K562 (cell line): Measurements from ENCODE around the gene ZNF581. TPM values are rescaled to one million over a fixed set of nuclear protein-coding genes. Genes with fewer than 3 reads are reported as not detected.

Experiments used
- CREB5 ChIP-seq: fragments of 250-450 bp; sonication (Bioruptor Pico); IDR thresholded peaks from 2 replicates; pipeline ENCODE4 v1.5.0; 2020; ENCODE audit warnings: mild to moderate bottlenecking
- CTBP1 ChIP-seq: fragments of 450-650 bp; IDR thresholded peaks from 2 replicates; pipeline ENCODE4 v1.6.1; 2016; ENCODE audit warnings: borderline replicate concordance
- EGR1 ChIP-seq: fragments of 450-650 bp; conservative IDR thresholded peaks from 2 replicates; pipeline ENCODE4 v1.6.1; 2017; ENCODE audit warnings: mild to moderate bottlenecking
- EP400 ChIP-seq: fragments of 450-650 bp; IDR thresholded peaks from 2 replicates; pipeline ENCODE4 v1.6.1; 2017; ENCODE audit warnings: antibody characterized with exemption, mild to moderate bottlenecking, moderate library complexity
- FOXO4 ChIP-seq: fragments of 450-650 bp; formaldehyde crosslinking; IDR thresholded peaks from 2 replicates; pipeline ENCODE4 v1.4.0; 2020; ENCODE audit warnings: mild to moderate bottlenecking, moderate library complexity
- GMEB1 ChIP-seq: fragments of 250-450 bp; sonication (Bioruptor Pico); IDR thresholded peaks from 2 replicates; pipeline ENCODE4 v1.4.0; 2020; ENCODE audit warnings: mild to moderate bottlenecking
- HLTF ChIP-seq: fragments of 450-650 bp; IDR thresholded peaks from 2 replicates; pipeline ENCODE4 v1.6.1; 2016
- KDM1A ChIP-seq, 2 experiments: fragments of 450-650 bp; IDR thresholded peaks; 2 replicates each; pipeline ENCODE4 v1.6.1; 2016; ENCODE audit warnings: mild to moderate bottlenecking in 2 of 2
- MAX ChIP-seq: sonication (generic); formaldehyde crosslinking; IDR thresholded peaks from 2 replicates; pipeline ENCODE4 v1.9.0; 2022; ENCODE audit warnings: mild to moderate bottlenecking, missing genetic modification reagents
- NFIC ChIP-seq: fragments of 450-650 bp; IDR thresholded peaks from 2 replicates; pipeline ENCODE4 v1.6.1; 2017; ENCODE audit warnings: mild to moderate bottlenecking, inconsistent platforms
- POLR3G ChIP-seq: IDR thresholded peaks from 2 replicates; pipeline ENCODE4 v1.6.1; 2011; ENCODE audit not compliant: insufficient read length, insufficient replicate concordance; ENCODE audit errors: extremely low read depth
- PRDM10 ChIP-seq: fragments of 450-650 bp; IDR thresholded peaks from 2 replicates; pipeline ENCODE4 v1.6.1; 2018; ENCODE audit not compliant: partially characterized antibody
- SIRT6 ChIP-seq: IDR thresholded peaks from one replicate; pipeline ENCODE4 v1.6.1; 2012; ENCODE audit warnings: low read depth, mild to moderate bottlenecking, control low read depth, inconsistent platforms, low read length, moderate library complexity
- STAT5A ChIP-seq: IDR thresholded peaks from 2 replicates; pipeline ENCODE4 v1.6.1; 2012; ENCODE audit warnings: low read length, inconsistent platforms, borderline replicate concordance
- TAL1 ChIP-seq: fragments of 450-650 bp; IDR thresholded peaks from 2 replicates; pipeline ENCODE4 v1.6.1; 2016; ENCODE audit warnings: mild to moderate bottlenecking
- ZBTB2 ChIP-seq: fragments of 450-650 bp; IDR thresholded peaks from 2 replicates; pipeline ENCODE4 v1.6.1; 2016; ENCODE audit warnings: antibody characterized with exemption
- ZNF212 ChIP-seq: fragments of 450-650 bp; formaldehyde crosslinking; IDR thresholded peaks from 2 replicates; pipeline ENCODE4 v1.4.0; 2020; ENCODE audit warnings: mild to moderate bottlenecking
- polyA plus RNA-seq, 8 experiments: library from polyadenylated mRNA; depleted of rRNA in 4 of 8; stranded (reverse) in 5 of 8; unstranded in 3 of 8; fragments of >200 nt; fragmentation: Nextera tagmentation in 2 of 8; fragmentation: Illumina TruSeq in 1 of 8; extraction: Ambion mirVana in 2 of 8; extraction: Trizol in 1 of 8; gene quantifications; 2 replicates each; pipeline versions ENCODE4 v1.2.1 to v1.2.3, GENCODE V29; 2011 to 2014; ENCODE audit warnings: inconsistent platforms in 1 of 8, missing spikeins in 1 of 8
- total RNA-seq, 7 experiments: library from RNA; depleted of rRNA in 6 of 7; stranded (reverse); fragments of >200 nt in 6 of 7; fragmentation: Illumina TruSeq in 2 of 7; extraction: Trizol in 2 of 7; gene quantifications; 2 replicates each; pipeline versions ENCODE4 v1.2.1 to v1.2.3, GENCODE V29; 2011 to 2021; ENCODE audit warnings: low replicate concordance in 1 of 7

Gene ZNF581
- total and polyA plus RNA-seq, 9 of the 15 experiments (the other 6 are each of a cell fraction or from before 2014, with no cell fraction given) = 2.4 to 39.4 (median 15.4) TPM

- TF ChIP-seq NFIC (no peak), POLR3G (no peak), CTBP1 (0 out of 2 replicates have a peak, but pooled peaks have one; percentile 33), CREB5 (no peak), ZBTB2 (no peak), SIRT6 (no peak), GMEB1 (CRISPR knock-in tag) (no peak), KDM1A (IDR thresholded peaks at IDR 0.05) (peak; percentile 86), HLTF (no peak), ZNF212 (CRISPR knock-in tag) (no peak), FOXO4 (no peak), MAX (CRISPR knock-in tag) (no peak), EP400 (no peak), TAL1 (peak; percentile 64), PRDM10 (no peak), EGR1 (no peak; the same call in 1 of the 2 replicates), STAT5A (0 out of 2 replicates have a peak, but pooled peaks have one; percentile 22)
These were observed 29.0 kb downstream of the ZNF581 start (continued) for GRCh38 chr19:55672418-55672817.
